HUDEP-2 (cell line): Measurements from ENCODE around the gene SLC22A17.
A peak's percentile ranks its signal among the peaks of the same experiment; 100 is the strongest.
"Not testable (repeated sequence)": the region's sequence is repeated elsewhere in the genome, so short reads cannot be mapped to it uniquely, and the experiment has no call there.

Experiments used
- DNase-seq, 76 experiments: peaks; one replicate each; lab custom pipeline; 2025; ENCODE audit not compliant: unreplicated experiment in 76 of 76; lab: John Stamatoyannopoulos, UW

The SLC22A17 gene

GRCh38 chr14:23352506-23353432 is at the start of gene SLC22A17:
Gene SLC22A17, minus strand, starts transcription at chr14:23352887.
- peak in 1 of 76 experiments; percentile 2 for DNase-seq

- no peak for DNase-seq
These were observed 48.6 kb upstream of the SLC22A17 start for GRCh38 chr14:23401291-23401690.

GRCh38 chr14:23400496-23401149 is 47.9 kb upstream of the SLC22A17 start:
- DNase-seq = not testable (repeated sequence)

GRCh38 chr14:23399591-23399990 is 46.9 kb upstream of the SLC22A17 start:
- no peak for DNase-seq

GRCh38 chr14:23399136-23399535 is 46.4 kb upstream of the SLC22A17 start:
- DNase-seq = no peak

GRCh38 chr14:23398348-23398747 is 45.7 kb upstream of the SLC22A17 start:
- DNase-seq = no peak

GRCh38 chr14:23396781-23397407 is 44.2 kb upstream of the SLC22A17 start:
- no peak for DNase-seq

GRCh38 chr14:23396126-23396525 is 43.4 kb upstream of the SLC22A17 start:
- no peak for DNase-seq

GRCh38 chr14:23392613-23393012 is 39.9 kb upstream of the SLC22A17 start:
- DNase-seq = no peak

GRCh38 chr14:23389871-23390270 is 37.2 kb upstream of the SLC22A17 start:
- not testable (repeated sequence) for DNase-seq

- DNase-seq = no peak
These were observed 36.7 kb upstream of the SLC22A17 start for GRCh38 chr14:23389396-23389795.

- DNase-seq = no peak
These were observed 36.3 kb upstream of the SLC22A17 start for GRCh38 chr14:23388996-23389395.

- no peak for DNase-seq
These were observed 35.5 kb upstream of the SLC22A17 start for GRCh38 chr14:23387916-23388882.

- no peak for DNase-seq
These were observed 34.3 kb upstream of the SLC22A17 start for GRCh38 chr14:23386999-23387398.

- not testable (repeated sequence) for DNase-seq
These were observed 33.6 kb upstream of the SLC22A17 start for GRCh38 chr14:23386266-23386657.

GRCh38 chr14:23385642-23386265 is 33.1 kb upstream of the SLC22A17 start:
- DNase-seq = no peak

GRCh38 chr14:23385244-23385641 is 32.6 kb upstream of the SLC22A17 start:
- no peak for DNase-seq

- no peak for DNase-seq
These were observed 31.8 kb upstream of the SLC22A17 start for GRCh38 chr14:23384364-23385080.
